Smooth muscle cell (in vitro differentiated cells): Measurements from ENCODE around the gene KRT7. TPM values are rescaled to one million over a fixed set of nuclear protein-coding genes. Genes with fewer than 3 reads are reported as not detected.

Source experiments
- DNase-seq: peaks from one replicate; lab custom pipeline; 2025; ENCODE audit not compliant: unreplicated experiment; lab: John Stamatoyannopoulos, UW
- H2AFZ ChIP-seq: fragments of 200-600 bp; sonication (generic); 2 replicates; pipeline ENCODE4 v1.6.0; 2016; ENCODE audit warnings: antibody characterized with exemption, low read depth, mild to moderate bottlenecking
- H3F3A ChIP-seq: fragments of 200-600 bp; sonication (generic); 2 replicates; pipeline ENCODE4 v1.6.0; 2017; ENCODE audit warnings: antibody characterized with exemption, low read depth
- H3K27ac ChIP-seq: fragments of 200-600 bp; sonication (generic); 2 replicates; pipeline ENCODE4 v1.5.1; 2016; ENCODE audit warnings: low read depth, mild to moderate bottlenecking
- H3K27me3 ChIP-seq: fragments of 200-600 bp; sonication (generic); 2 replicates; pipeline ENCODE4 v1.6.1; 2016; ENCODE audit warnings: low read depth, mild to moderate bottlenecking
- H3K36me3 ChIP-seq: fragments of 200-600 bp; sonication (generic); 2 replicates; pipeline ENCODE4 v1.5.1; 2016; ENCODE audit warnings: low read depth
- H3K4me1 ChIP-seq: fragments of 200-600 bp; sonication (generic); 2 replicates; pipeline ENCODE4 v1.5.1; 2016; ENCODE audit warnings: low read depth
- H3K4me2 ChIP-seq: fragments of 200-600 bp; sonication (generic); 2 replicates; pipeline ENCODE4 v1.6.0; 2016; ENCODE audit warnings: mild to moderate bottlenecking
- H3K4me3 ChIP-seq: fragments of 200-600 bp; sonication (generic); 2 replicates; pipeline ENCODE4 v1.5.1; 2016; ENCODE audit warnings: mild to moderate bottlenecking
- H3K79me2 ChIP-seq: fragments of 200-600 bp; sonication (generic); 2 replicates; pipeline ENCODE4 v1.6.0; 2016; ENCODE audit warnings: low read depth, mild to moderate bottlenecking
- H3K9ac ChIP-seq: fragments of 200-600 bp; sonication (generic); 2 replicates; pipeline ENCODE4 v1.6.0; 2016; ENCODE audit warnings: low read depth
- H3K9me3 ChIP-seq: fragments of 200-600 bp; sonication (generic); replicated peaks from 2 replicates; pipeline ENCODE4 v1.5.1; 2016; ENCODE audit warnings: low read depth
- H4K20me1 ChIP-seq: fragments of 200-600 bp; sonication (generic); 2 replicates; pipeline ENCODE4 v1.6.0; 2016; ENCODE audit warnings: low read depth
- CTCF ChIP-seq: fragments of 200-600 bp; sonication (generic); IDR thresholded peaks from 2 replicates; pipeline ENCODE4 v1.5.1; 2017; ENCODE audit warnings: borderline replicate concordance, mild to moderate bottlenecking, antibody characterized with exemption; ENCODE audit not compliant: insufficient read depth, poor library complexity, severe bottlenecking
- WGBS: methylation state at CpG from one replicate; pipeline ENCODE4 v1.1.7; 2016; ENCODE audit warnings: low lambda C conversion rate; 5-methylcytosine and 5-hydroxymethylcytosine counted together
- polyA plus RNA-seq: library from polyadenylated mRNA; unstranded; fragments of >200 nt; fragmentation: Nextera tagmentation; extraction: Ambion mirVana; gene quantifications from 2 replicates; pipeline ENCODE4 v1.2.1, GENCODE V29; 2016
- total RNA-seq: library from RNA; depleted of rRNA; stranded (reverse); fragments of >200 nt; gene quantifications from 2 replicates; pipeline ENCODE4 v1.2.3, GENCODE V29; 2014

KRT7 gene
- total and polyA plus RNA-seq, 2 experiments from 2014 or later, result 190 to 214 TPM

- Histone ChIP-seq H3K4me3 (no peak overlapping the region), H3K4me2 (no peak overlapping the region), H3K79me2 (no peaks in the 10 kb centered on the region), H3K9ac (no peak overlapping the region), H2AFZ (no peak overlapping the region), H4K20me1 (no peaks in the 10 kb centered on the region), H3F3A (no peaks in the 10 kb centered on the region), H3K9me3 (no peaks in the 10 kb centered on the region), H3K27me3 (peaks cover 81% of the 10 kb centered on the region), H3K4me1 (no peaks in the 10 kb centered on the region), H3K27ac (no peak overlapping the region), H3K36me3 (no peaks in the 10 kb centered on the region)
- TF ChIP-seq CTCF, result no peak
- no peak for DNase-seq
- 80% methylated on average over 5 of the region's 5 CpGs for WGBS
These were observed 63.7 kb downstream of the KRT7 start for GRCh38 chr12:52296572-52297215.

Other genes starting within 250 kb of the KRT7 start
- gene TAMALIN, start 226.3 kb upstream of the KRT7 start, total RNA-seq, result 4.1 and 12.2 TPM in 2 replicates
- 32.4 and 36.8 TPM in 2 replicates for gene TAMALIN, start 226.3 kb upstream of the KRT7 start, polyA plus RNA-seq
- 178 and 182 TPM in 2 replicates for gene NR4A1, start 181.8 kb upstream of the KRT7 start, total RNA-seq
- 510 and 634 TPM in 2 replicates for gene NR4A1, start 181.8 kb upstream of the KRT7 start, polyA plus RNA-seq
- gene ATG101, start 163.3 kb upstream of the KRT7 start, total RNA-seq, result 62.6 and 73.4 TPM in 2 replicates
- gene ATG101, start 163.3 kb upstream of the KRT7 start, polyA plus RNA-seq, result 114 and 120 TPM in 2 replicates
- gene SMIM41, start 153.5 kb upstream of the KRT7 start, total RNA-seq, result not detected in 2 replicates
- gene SMIM41, start 153.5 kb upstream of the KRT7 start, polyA plus RNA-seq, result not detected in 2 replicates
- 6.7 and 11.7 TPM in 2 replicates for gene KRT80, start 41.2 kb upstream of the KRT7 start, total RNA-seq
- 5.1 and 6.6 TPM in 2 replicates for gene KRT80, start 41.2 kb upstream of the KRT7 start, polyA plus RNA-seq
- gene KRT86, start 41.4 kb downstream of the KRT7 start, total RNA-seq, result not detected in 2 replicates
- not detected in 2 replicates for gene KRT86, start 41.4 kb downstream of the KRT7 start, polyA plus RNA-seq
- gene KRT81, start 58.3 kb downstream of the KRT7 start, total RNA-seq, result 0.18 and 1.4 TPM in 2 replicates
- gene KRT81, start 58.3 kb downstream of the KRT7 start, polyA plus RNA-seq, result 0.49 and 1.7 TPM in 2 replicates
- not detected in 2 replicates for gene KRT83, start 88.2 kb downstream of the KRT7 start, total RNA-seq
- not detected in 2 replicates for gene KRT83, start 88.2 kb downstream of the KRT7 start, polyA plus RNA-seq
- not detected in 2 replicates for gene KRT85, start 134.2 kb downstream of the KRT7 start, total RNA-seq
- not detected in 2 replicates for gene KRT85, start 134.2 kb downstream of the KRT7 start, polyA plus RNA-seq
- 5.6 and 8.0 TPM in 2 replicates for gene KRT84, start 152.4 kb downstream of the KRT7 start, total RNA-seq
- gene KRT84, start 152.4 kb downstream of the KRT7 start, polyA plus RNA-seq, result 0.09 and 2.1 TPM in 2 replicates
- not detected in 2 replicates for gene KRT82, start 173.1 kb downstream of the KRT7 start, total RNA-seq
- 0.23 TPM in 1 of 2 replicates, not detected in the other for gene KRT82, start 173.1 kb downstream of the KRT7 start, polyA plus RNA-seq
- 0.94 and 1.9 TPM in 2 replicates for gene KRT75, start 201.1 kb downstream of the KRT7 start, total RNA-seq
- gene KRT75, start 201.1 kb downstream of the KRT7 start, polyA plus RNA-seq, result 0.37 TPM in 1 of 2 replicates, not detected in the other
- 279 and 336 TPM in 2 replicates for gene KRT6B, start 218.9 kb downstream of the KRT7 start, total RNA-seq
- 248 and 250 TPM in 2 replicates for gene KRT6B, start 218.9 kb downstream of the KRT7 start, polyA plus RNA-seq
- 30.2 and 32.6 TPM in 2 replicates for gene KRT6C, start 240.6 kb downstream of the KRT7 start, total RNA-seq
- gene KRT6C, start 240.6 kb downstream of the KRT7 start, polyA plus RNA-seq, result 22.0 and 26.5 TPM in 2 replicates